NCI-H187 treated with DMSO at 0.1 percent for 48 hours (cell line): ENCODE data around the gene TTPAL.

Source experiments
- DNase-seq: peaks from one replicate; lab custom pipeline; 2025; lab: John Stamatoyannopoulos, UW

The TTPAL gene

GRCh38 chr20:44540834-44541233, 65.2 kb downstream of the TTPAL start:
- DNase-seq: no peak

- no peak for DNase-seq
These were observed 66.3 kb downstream of the TTPAL start for GRCh38 chr20:44541992-44542391.

- no peak for DNase-seq
These were observed 67.2 kb downstream of the TTPAL start for GRCh38 chr20:44542890-44543289.

- no peak for DNase-seq
These were observed 67.7 kb downstream of the TTPAL start for GRCh38 chr20:44543358-44543757.
